Kidney (tissue), 14 donors: ENCODE measurements around the gene LAD1. TPM values are rescaled to one million over a fixed set of nuclear protein-coding genes. Genes with fewer than 3 reads are reported as not detected.

Experiments used
- DNase-seq, 5 donors: peaks; one replicate each; pipeline ENCODE4 v3.0.0-alpha.2; 2013 to 2020
- FAIRE-seq: peaks from 2 replicates; lab custom pipeline; 2012; peaks lifted over from hg19 to GRCh38; lab: Jason Lieb, UNC
- H3K27ac ChIP-seq, 2 donors: one replicate each; pipeline ENCODE4 v1.7.0; 2013; ENCODE audit warnings: low read depth in 2 of 2, low read length in 2 of 2, inconsistent platforms in 1 of 2
- H3K27me3 ChIP-seq: one replicate; pipeline ENCODE4 v1.7.1; 2013; ENCODE audit warnings: low read length, inconsistent platforms; ENCODE audit not compliant: control insufficient read depth, insufficient read depth
- H3K36me3 ChIP-seq, 3 donors: one replicate each; pipeline versions ENCODE4 v1.7.0 to v1.7.1; 2013; ENCODE audit warnings: low read length in 3 of 3, control low read depth in 1 of 3, inconsistent platforms in 1 of 3; ENCODE audit not compliant: insufficient read depth in 3 of 3, control insufficient read depth in 2 of 3
- H3K4me1 ChIP-seq, 3 donors: one replicate each; pipeline versions ENCODE4 v1.7.0 to v1.7.1; 2013; ENCODE audit warnings: low read length in 3 of 3, inconsistent platforms in 1 of 3, low read depth in 1 of 3; ENCODE audit not compliant: control insufficient read depth in 2 of 3, insufficient read depth in 2 of 3
- H3K4me3 ChIP-seq, 3 donors: one replicate each; pipeline versions ENCODE4 v1.7.0 to v1.8.1; 2013; ENCODE audit warnings: low read length in 3 of 3, control low read depth in 1 of 3, inconsistent platforms in 1 of 3
- H3K9ac ChIP-seq, 3 donors: one replicate each; pipeline versions ENCODE4 v1.7.0 to v1.7.1; 2013; ENCODE audit warnings: low read length in 3 of 3, control low read depth in 1 of 3, inconsistent platforms in 1 of 3
- H3K9me3 ChIP-seq, 3 donors: one replicate each; pipeline versions ENCODE4 v1.7.0 to v1.7.1; 2013; ENCODE audit warnings: low read length in 3 of 3, control low read depth in 1 of 3, inconsistent platforms in 1 of 3; ENCODE audit not compliant: control insufficient read depth in 2 of 3, insufficient read depth in 1 of 3
- intact Hi-C: fragments of 100-400 bp; cut with DNase I; formaldehyde crosslinking; loops from one replicate; pipeline ENCODE4 v1.11.1; 2022
- polyA plus RNA-seq: library from polyadenylated mRNA; stranded (reverse); fragments of 350-450 nt; fragmentation: Illumina TruSeq; extraction: RNeasy Lipid Tissue Mini Kit (QIAGEN cat#74804); gene quantifications from one replicate; pipeline ENCODE4 v1.2.3, GENCODE V29; 2014; ENCODE audit warnings: low read depth, low replicate concordance; ENCODE audit not compliant: insufficient read depth
- total RNA-seq: library from RNA; stranded (reverse); fragmentation: NEBNext Ultra II Directional; extraction: Animal tissue kit (Norgen Biotek cat#: 25700); gene quantifications from one replicate; pipeline ENCODE4 v1.2.1, GENCODE V29; 2021
- TF ChIP-seq, protein P1 (sequence below): IDR thresholded peaks from 3 replicates; pipeline ENCODE4 v1.5.1; 2012; ENCODE audit warnings: mild to moderate bottlenecking, moderate library complexity, borderline replicate concordance; ENCODE audit not compliant: insufficient read depth; ENCODE audit errors: extremely low read depth
- donor health status: control.
- donor health status: control.
- donor health status: control.
- donor health status: control.
- donor health status: control.
- donor health status: DM: yes; HTN: yes; CAD: no.
- donor health status: Normal renal cell carcinoma (clear cell type).

Gene LAD1
- total and polyA plus RNA-seq, 2 donors from 2014 or later: 70.7 to 72.6 TPM

DNA sequence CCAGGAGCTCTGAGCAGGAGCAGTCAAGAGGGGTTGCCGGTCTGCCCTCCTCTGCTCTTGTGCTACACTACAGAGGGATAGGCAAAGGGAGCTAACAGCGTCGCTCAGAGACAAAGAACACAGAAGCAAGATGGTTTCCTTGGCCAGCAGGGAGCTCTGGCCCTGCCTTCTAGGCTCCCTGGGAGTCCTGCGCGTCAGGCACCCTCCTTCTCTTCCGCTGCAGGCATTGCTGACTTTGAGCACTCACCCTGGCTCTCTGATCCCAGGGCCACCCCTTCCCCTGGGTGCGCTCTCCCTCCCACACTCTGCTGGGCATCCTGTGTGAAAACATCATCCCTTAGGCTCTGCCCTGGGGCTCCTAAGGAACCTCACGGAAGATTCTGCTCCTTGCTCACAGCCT, 21.9 kb upstream of the LAD1 start:
- Histone ChIP-seq H3K27ac (no peak overlapping the region), H3K4me1 (no peaks in the 10 kb centered on the region), H3K27me3 (no peaks in the 10 kb centered on the region), H3K9me3 (no peaks in the 10 kb centered on the region), H3K9ac (no peak overlapping the region), H3K36me3 (no peaks in the 10 kb centered on the region), H3K4me3 (no peak overlapping the region)
- intact Hi-C loops: no loop called here
- TF ChIP-seq, protein P1, sequence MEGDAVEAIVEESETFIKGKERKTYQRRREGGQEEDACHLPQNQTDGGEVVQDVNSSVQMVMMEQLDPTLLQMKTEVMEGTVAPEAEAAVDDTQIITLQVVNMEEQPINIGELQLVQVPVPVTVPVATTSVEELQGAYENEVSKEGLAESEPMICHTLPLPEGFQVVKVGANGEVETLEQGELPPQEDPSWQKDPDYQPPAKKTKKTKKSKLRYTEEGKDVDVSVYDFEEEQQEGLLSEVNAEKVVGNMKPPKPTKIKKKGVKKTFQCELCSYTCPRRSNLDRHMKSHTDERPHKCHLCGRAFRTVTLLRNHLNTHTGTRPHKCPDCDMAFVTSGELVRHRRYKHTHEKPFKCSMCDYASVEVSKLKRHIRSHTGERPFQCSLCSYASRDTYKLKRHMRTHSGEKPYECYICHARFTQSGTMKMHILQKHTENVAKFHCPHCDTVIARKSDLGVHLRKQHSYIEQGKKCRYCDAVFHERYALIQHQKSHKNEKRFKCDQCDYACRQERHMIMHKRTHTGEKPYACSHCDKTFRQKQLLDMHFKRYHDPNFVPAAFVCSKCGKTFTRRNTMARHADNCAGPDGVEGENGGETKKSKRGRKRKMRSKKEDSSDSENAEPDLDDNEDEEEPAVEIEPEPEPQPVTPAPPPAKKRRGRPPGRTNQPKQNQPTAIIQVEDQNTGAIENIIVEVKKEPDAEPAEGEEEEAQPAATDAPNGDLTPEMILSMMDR: no peak
- FAIRE-seq: no peak
- DNase-seq: peak in 1 of 5 donors; percentile 46

GRCh38 chr1:201420608-201421002, 21.5 kb upstream of the LAD1 start:
- FAIRE-seq: no peak
- TF ChIP-seq, protein P1: no peak
- Histone ChIP-seq H3K27ac (no peak overlapping the region), H3K9ac (no peak overlapping the region), H3K36me3 (no peaks in the 10 kb centered on the region), H3K4me1 (no peaks in the 10 kb centered on the region), H3K4me3 (no peak overlapping the region), H3K9me3 (no peaks in the 10 kb centered on the region), H3K27me3 (no peaks in the 10 kb centered on the region)
- no peak for DNase-seq
- intact Hi-C loops: no loop called here

GRCh38 chr1:201419746-201420607, 20.9 kb upstream of the LAD1 start:
- H3K4me3 ChIP-seq: no peak overlapping the region
- H3K4me1 ChIP-seq: no peaks in the 10 kb centered on the region
- peak in 4 of 5 donors; percentile 47 to 76 (median 64) for DNase-seq
- no peaks in the 10 kb centered on the region for H3K27me3 ChIP-seq
- H3K9ac ChIP-seq: no peak overlapping the region
- TF ChIP-seq, protein P1: no peak
- no peaks in the 10 kb centered on the region for H3K36me3 ChIP-seq
- no peak overlapping the region for H3K27ac ChIP-seq
- intact Hi-C loops: no loop called here
- FAIRE-seq: no peak
- no peaks in the 10 kb centered on the region for H3K9me3 ChIP-seq

DNA sequence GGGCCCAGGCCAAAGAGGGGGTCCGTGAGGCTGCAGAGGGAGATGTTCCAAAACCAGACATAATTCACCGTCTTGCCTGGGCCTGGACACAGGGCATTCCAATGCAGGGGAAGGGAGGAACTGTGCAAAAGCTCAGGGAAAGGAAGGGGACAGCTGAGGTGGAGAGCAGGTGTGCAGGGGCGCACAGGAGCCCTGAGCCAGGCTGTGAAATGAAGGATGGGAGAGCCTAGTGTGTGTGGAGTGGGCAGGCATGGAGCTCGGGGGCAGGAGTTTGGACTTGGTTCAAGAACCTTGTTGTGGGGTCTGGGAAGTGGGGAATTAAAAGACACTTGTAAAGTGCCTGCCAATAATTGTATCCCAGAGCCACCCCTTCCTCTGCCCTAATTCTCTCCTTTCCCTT, 20.1 kb upstream of the LAD1 start:
- no peak overlapping the region for H3K4me3 ChIP-seq
- no peak for DNase-seq
- no peak overlapping the region for H3K27ac ChIP-seq
- TF ChIP-seq, protein P1: no peak
- FAIRE-seq: no peak
- no peaks in the 10 kb centered on the region for H3K4me1 ChIP-seq
- no peak overlapping the region for H3K9ac ChIP-seq
- no peaks in the 10 kb centered on the region for H3K36me3 ChIP-seq
- no peaks in the 10 kb centered on the region for H3K9me3 ChIP-seq
- no peaks in the 10 kb centered on the region for H3K27me3 ChIP-seq
- intact Hi-C loops: no loop called here
